ENCODE data around the gene C16orf87. TPM values are rescaled to one million over a fixed set of nuclear protein-coding genes. Genes with fewer than 3 reads are reported as not detected.

The C16orf87 gene
- total and polyA plus RNA-seq, 4 donors, result 4.1 to 12.9 (median 5.3) TPM

- no peaks in the 10 kb centered on the region for H3K36me3 ChIP-seq (ENCODE audit: control insufficient read depth in 4 of 4, insufficient read depth in 3 of 4, low read depth in 1 of 4, low read length in 3 of 4)
- TF ChIP-seq HNF4A (conservative IDR thresholded peaks at IDR 0.05) (no peak), GABPA (IDR thresholded peaks at IDR 0.05 in 1 of 2, conservative IDR thresholded peaks at IDR 0.05 in 1 of 2) (no peak), ZBTB33 (IDR thresholded peaks at IDR 0.05) (no peak), FOXA2 (IDR thresholded peaks at IDR 0.05) (no peak), YY1 (IDR thresholded peaks at IDR 0.05) (no peak), REST (IDR thresholded peaks at IDR 0.05) (no peak)
- no peak overlapping the region for H3K27ac ChIP-seq (ENCODE audit: low read depth in 1 of 2, low read length in 2 of 2)
- H3K9ac ChIP-seq (ENCODE audit: low read depth in 1 of 2, low read length in 2 of 2), result no peak overlapping the region
- DNase-seq (ENCODE audit: low spot score), result no peak
- no peak overlapping the region for H3K4me3 ChIP-seq (ENCODE audit: low read depth in 1 of 3, low read length in 3 of 3)
- 74% methylated on average over 2 of the region's 2 CpGs for WGBS
- peaks cover 0 to 5% (median 2%) of the 10 kb centered on the region in 4 donors for H3K4me1 ChIP-seq (ENCODE audit: control insufficient read depth in 4 of 4, insufficient read depth in 4 of 4, low read length in 3 of 4)
- no peaks in the 10 kb centered on the region for H3K9me3 ChIP-seq (ENCODE audit: control insufficient read depth in 4 of 4, low read length in 3 of 4)
- no peaks in the 10 kb centered on the region for H3K27me3 ChIP-seq (ENCODE audit: control insufficient read depth in 4 of 4, insufficient read depth in 4 of 4, low read length in 3 of 4)
Observed at GRCh38 chr16:46817961-46818360, 13.0 kb downstream of the C16orf87 start.

- no peak for DNase-seq (ENCODE audit: low spot score)
- Histone ChIP-seq H3K9ac (ENCODE audit: low read depth in 1 of 2, low read length in 2 of 2) (no peak overlapping the region), H3K9me3 (ENCODE audit: control insufficient read depth in 4 of 4, low read length in 3 of 4) (no peaks in the 10 kb centered on the region)
Observed at GRCh38 chr16:46814790-46815189, 16.2 kb downstream of the C16orf87 start.

More at GRCh38 chr16:46814790-46815189, 16.2 kb downstream of the C16orf87 start:
- TF ChIP-seq RXRA (IDR thresholded peaks at IDR 0.05) (no peak), CTCF (IDR thresholded peaks at IDR 0.05; ENCODE audit: low read depth, low read length, missing input control) (no peak), HNF4A (conservative IDR thresholded peaks at IDR 0.05) (no peak), YY1 (IDR thresholded peaks at IDR 0.05) (no peak), TAF1 (conservative IDR thresholded peaks at IDR 0.05) (no peak), SP1 (IDR thresholded peaks at IDR 0.05) (no peak), RAD21 (IDR thresholded peaks at IDR 0.05) (no peak), REST (IDR thresholded peaks at IDR 0.05) (no peak)
- TF ChIP-seq, protein P1, sequence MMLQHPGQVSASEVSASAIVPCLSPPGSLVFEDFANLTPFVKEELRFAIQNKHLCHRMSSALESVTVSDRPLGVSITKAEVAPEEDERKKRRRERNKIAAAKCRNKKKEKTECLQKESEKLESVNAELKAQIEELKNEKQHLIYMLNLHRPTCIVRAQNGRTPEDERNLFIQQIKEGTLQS (IDR thresholded peaks at IDR 0.05), result no peak
- Histone ChIP-seq H3K27ac (ENCODE audit: low read depth in 1 of 2, low read length in 2 of 2) (no peak overlapping the region), H3K36me3 (ENCODE audit: control insufficient read depth in 4 of 4, insufficient read depth in 3 of 4, low read depth in 1 of 4, low read length in 3 of 4) (no peaks in the 10 kb centered on the region), H3K4me1 (ENCODE audit: control insufficient read depth in 4 of 4, insufficient read depth in 4 of 4, low read length in 3 of 4) (peaks cover 0 to 12% (median 10%) of the 10 kb centered on the region in 4 donors), H3K27me3 (ENCODE audit: control insufficient read depth in 4 of 4, insufficient read depth in 4 of 4, low read length in 3 of 4) (no peaks in the 10 kb centered on the region), H3K4me3 (ENCODE audit: low read depth in 1 of 3, low read length in 3 of 3) (no peak overlapping the region)
- 99% methylated on average over 1 of the region's 1 CpG for WGBS
